Keratinocyte (primary cell): ENCODE data around the gene TMEM150B.

ENCODE experiments used
- EZH2 ChIP-seq: IDR thresholded peaks from one replicate; pipeline ENCODE4 v1.6.1; 2012; ENCODE audit warnings: inconsistent platforms, mild to moderate bottlenecking, low read length, moderate library complexity
- TF ChIP-seq, protein P1 (sequence below), 3 experiments: IDR thresholded peaks in 1 of 3; conservative IDR thresholded peaks in 1 of 3; optimal IDR thresholded peaks in 1 of 3; 2 replicates in 2 of 3; 3 replicates in 1 of 3; pipeline versions ENCODE3 to v1.5.1; 2011; ENCODE audit warnings: low read length in 3 of 3, mild to moderate bottlenecking in 3 of 3, moderate library complexity in 2 of 3, control low read depth in 1 of 3, inconsistent platforms in 1 of 3; ENCODE audit not compliant: insufficient read depth in 2 of 3; ENCODE audit errors: extremely low read depth in 1 of 3

DNA sequence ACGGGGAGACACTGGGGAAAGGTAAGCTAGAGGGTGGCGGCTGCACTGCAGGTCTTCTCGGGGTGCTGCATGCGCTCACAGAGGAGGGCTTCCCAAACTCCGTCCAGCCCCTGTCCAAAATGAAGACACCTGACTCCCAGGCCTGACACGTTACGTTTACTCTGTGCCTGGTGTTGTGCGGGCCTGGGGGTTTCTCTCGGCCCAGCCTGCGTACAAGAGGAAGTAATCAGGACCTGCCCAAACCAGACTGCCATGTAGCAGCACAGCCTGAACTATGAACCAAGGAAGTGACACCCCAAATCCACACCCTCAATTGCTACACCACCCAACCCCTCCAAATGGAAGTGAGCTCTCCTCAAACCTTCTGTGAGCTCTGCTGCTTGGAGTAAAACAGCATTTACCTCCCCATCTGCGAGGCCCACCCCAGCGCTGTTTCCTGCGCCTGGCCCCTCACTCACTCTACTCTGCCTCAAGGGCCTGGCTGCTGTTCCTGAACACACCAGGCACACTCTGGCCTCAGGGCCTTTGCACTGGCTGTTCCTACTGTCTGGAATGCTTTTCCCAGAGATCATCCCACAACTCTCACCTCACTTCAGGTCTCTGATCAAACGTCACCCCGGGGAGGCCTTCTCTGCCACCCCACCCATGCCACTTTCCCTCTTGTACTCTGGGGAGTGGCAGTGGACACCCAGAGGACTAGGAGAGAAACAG, 48.3 kb downstream of the TMEM150B start:
- TF ChIP-seq, protein P1, sequence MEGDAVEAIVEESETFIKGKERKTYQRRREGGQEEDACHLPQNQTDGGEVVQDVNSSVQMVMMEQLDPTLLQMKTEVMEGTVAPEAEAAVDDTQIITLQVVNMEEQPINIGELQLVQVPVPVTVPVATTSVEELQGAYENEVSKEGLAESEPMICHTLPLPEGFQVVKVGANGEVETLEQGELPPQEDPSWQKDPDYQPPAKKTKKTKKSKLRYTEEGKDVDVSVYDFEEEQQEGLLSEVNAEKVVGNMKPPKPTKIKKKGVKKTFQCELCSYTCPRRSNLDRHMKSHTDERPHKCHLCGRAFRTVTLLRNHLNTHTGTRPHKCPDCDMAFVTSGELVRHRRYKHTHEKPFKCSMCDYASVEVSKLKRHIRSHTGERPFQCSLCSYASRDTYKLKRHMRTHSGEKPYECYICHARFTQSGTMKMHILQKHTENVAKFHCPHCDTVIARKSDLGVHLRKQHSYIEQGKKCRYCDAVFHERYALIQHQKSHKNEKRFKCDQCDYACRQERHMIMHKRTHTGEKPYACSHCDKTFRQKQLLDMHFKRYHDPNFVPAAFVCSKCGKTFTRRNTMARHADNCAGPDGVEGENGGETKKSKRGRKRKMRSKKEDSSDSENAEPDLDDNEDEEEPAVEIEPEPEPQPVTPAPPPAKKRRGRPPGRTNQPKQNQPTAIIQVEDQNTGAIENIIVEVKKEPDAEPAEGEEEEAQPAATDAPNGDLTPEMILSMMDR (optimal IDR thresholded peaks at IDR 0.05 in 1 of 3, IDR thresholded peaks at IDR 0.05 in 1 of 3, conservative IDR thresholded peaks at IDR 0.05 in 1 of 3; ENCODE audit: extremely low read depth in 1 of 3, insufficient read depth in 2 of 3, low read length in 3 of 3), result no peak
- TF ChIP-seq EZH2, result no peak
